MM.1S (cell line): Measurements from ENCODE around the gene SPINK1.
A peak's percentile ranks its signal among the peaks of the same experiment; 100 is the strongest.
"Not testable (repeated sequence)": the region's sequence is repeated elsewhere in the genome, so short reads cannot be mapped to it uniquely, and the experiment has no call there.

Experiments used
- DNase-seq: peaks from one replicate; pipeline ENCODE4 v3.0.0-alpha.2; 2015
- H2AFZ ChIP-seq: fragments of 300-600 bp; sonication (generic); 2 replicates; pipeline ENCODE4 v1.6.0; 2016; ENCODE audit warnings: antibody characterized with exemption, low read length
- H3F3A ChIP-seq: fragments of 300-600 bp; sonication (generic); 2 replicates; pipeline ENCODE4 v1.6.1; 2016; ENCODE audit warnings: mild to moderate bottlenecking, antibody characterized with exemption, low read length, moderate library complexity, mixed read lengths; ENCODE audit not compliant: insufficient read depth
- H3K27ac ChIP-seq: fragments of 300-600 bp; sonication (generic); 2 replicates; pipeline ENCODE4 v1.5.1; 2016; ENCODE audit warnings: mild to moderate bottlenecking, low read length
- H3K27me3 ChIP-seq: fragments of 300-600 bp; sonication (generic); replicated peaks from 2 replicates; pipeline ENCODE4 v1.6.0; 2016; ENCODE audit warnings: low read length; ENCODE audit not compliant: insufficient read depth
- H3K36me3 ChIP-seq: fragments of 300-600 bp; sonication (generic); replicated peaks from 2 replicates; pipeline ENCODE4 v1.6.1; 2016; ENCODE audit warnings: mild to moderate bottlenecking, low read length, mixed read lengths; ENCODE audit not compliant: insufficient read depth
- H3K4me1 ChIP-seq: fragments of 300-600 bp; sonication (generic); 2 replicates; pipeline ENCODE4 v1.6.1; 2016; ENCODE audit warnings: low read length, mixed read lengths
- H3K4me2 ChIP-seq: fragments of 300-600 bp; sonication (generic); 2 replicates; pipeline ENCODE4 v1.6.0; 2016; ENCODE audit warnings: low read depth, low read length
- H3K4me3 ChIP-seq: fragments of 300-600 bp; sonication (generic); 2 replicates; pipeline ENCODE4 v1.5.1; 2016; ENCODE audit warnings: low read length, mixed read lengths
- H3K79me2 ChIP-seq: fragments of 300-600 bp; sonication (generic); 2 replicates; pipeline ENCODE4 v1.6.1; 2016; ENCODE audit warnings: mixed run types, low read length, mixed read lengths
- H3K9ac ChIP-seq: fragments of 300-600 bp; sonication (generic); 2 replicates; pipeline ENCODE4 v1.6.1; 2016; ENCODE audit warnings: low read length, mixed read lengths
- H3K9me2 ChIP-seq: fragments of 300-600 bp; sonication (generic); replicated peaks from 2 replicates; pipeline ENCODE4 v1.6.1; 2016; ENCODE audit warnings: mild to moderate bottlenecking, low read length, mixed read lengths; ENCODE audit not compliant: insufficient read depth
- H3K9me3 ChIP-seq: fragments of 300-600 bp; sonication (generic); replicated peaks from 2 replicates; pipeline ENCODE4 v1.6.1; 2016; ENCODE audit warnings: mild to moderate bottlenecking, low read length, mixed read lengths; ENCODE audit not compliant: insufficient read depth
- H4K20me1 ChIP-seq: fragments of 300-600 bp; sonication (generic); 2 replicates; pipeline ENCODE4 v1.6.1; 2016; ENCODE audit warnings: mild to moderate bottlenecking, low read length, moderate library complexity, mixed read lengths; ENCODE audit not compliant: insufficient read depth
- EZH2 ChIP-seq: fragments of 300-600 bp; sonication (generic); optimal IDR thresholded peaks from 2 replicates; pipeline ENCODE3; 2017; ENCODE audit warnings: low read depth, mild to moderate bottlenecking, antibody characterized with exemption, low read length, mixed read lengths
- EZH2phosphoT487 ChIP-seq: fragments of 300-600 bp; sonication (generic); IDR thresholded peaks from 2 replicates; pipeline ENCODE4 v1.6.1; 2018; ENCODE audit warnings: antibody characterized with exemption, low read length
- TF ChIP-seq, protein P1 (sequence below): fragments of 300-600 bp; sonication (generic); IDR thresholded peaks from 2 replicates; pipeline ENCODE4 v1.5.1; 2016; ENCODE audit warnings: antibody characterized with exemption, low read length, mixed read lengths

The SPINK1 gene

GRCh38 chr5:147803926-147804325, 27.5 kb downstream of the SPINK1 start:
- H3K4me3 ChIP-seq = no peak overlapping the region
- H3K4me2 ChIP-seq = peak overlapping the region; percentile 46; the same call in 1 of the 2 replicates
- H3K27ac ChIP-seq = peak overlapping the region; percentile 93; the same call in 1 of the 2 replicates
- peaks cover 40% of the 10 kb centered on the region for H3F3A ChIP-seq
- no peaks in the 10 kb centered on the region for H4K20me1 ChIP-seq
- no peaks in the 10 kb centered on the region for H3K9me3 ChIP-seq
- H3K4me1 ChIP-seq = peaks cover 46% of the 10 kb centered on the region
- H3K36me3 ChIP-seq = no peaks in the 10 kb centered on the region
- no peaks in the 10 kb centered on the region for H3K9me2 ChIP-seq
- no peak overlapping the region for H3K9ac ChIP-seq
- no peak for TF ChIP-seq EZH2
- TF ChIP-seq, protein P1, sequence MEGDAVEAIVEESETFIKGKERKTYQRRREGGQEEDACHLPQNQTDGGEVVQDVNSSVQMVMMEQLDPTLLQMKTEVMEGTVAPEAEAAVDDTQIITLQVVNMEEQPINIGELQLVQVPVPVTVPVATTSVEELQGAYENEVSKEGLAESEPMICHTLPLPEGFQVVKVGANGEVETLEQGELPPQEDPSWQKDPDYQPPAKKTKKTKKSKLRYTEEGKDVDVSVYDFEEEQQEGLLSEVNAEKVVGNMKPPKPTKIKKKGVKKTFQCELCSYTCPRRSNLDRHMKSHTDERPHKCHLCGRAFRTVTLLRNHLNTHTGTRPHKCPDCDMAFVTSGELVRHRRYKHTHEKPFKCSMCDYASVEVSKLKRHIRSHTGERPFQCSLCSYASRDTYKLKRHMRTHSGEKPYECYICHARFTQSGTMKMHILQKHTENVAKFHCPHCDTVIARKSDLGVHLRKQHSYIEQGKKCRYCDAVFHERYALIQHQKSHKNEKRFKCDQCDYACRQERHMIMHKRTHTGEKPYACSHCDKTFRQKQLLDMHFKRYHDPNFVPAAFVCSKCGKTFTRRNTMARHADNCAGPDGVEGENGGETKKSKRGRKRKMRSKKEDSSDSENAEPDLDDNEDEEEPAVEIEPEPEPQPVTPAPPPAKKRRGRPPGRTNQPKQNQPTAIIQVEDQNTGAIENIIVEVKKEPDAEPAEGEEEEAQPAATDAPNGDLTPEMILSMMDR = no peak
- no peak for TF ChIP-seq EZH2phosphoT487
- H2AFZ ChIP-seq = peak overlapping the region; percentile 19; the same call in 1 of the 2 replicates
- no peak for DNase-seq
- no peaks in the 10 kb centered on the region for H3K79me2 ChIP-seq
- H3K27me3 ChIP-seq = no peaks in the 10 kb centered on the region

- not testable (repeated sequence) for H3K9ac ChIP-seq, H2AFZ ChIP-seq, DNase-seq, H3K4me3 ChIP-seq, H3K4me2 ChIP-seq, H3K79me2 ChIP-seq, H3K27me3 ChIP-seq, H3K36me3 ChIP-seq, H4K20me1 ChIP-seq, H3K27ac ChIP-seq, H3K9me2 ChIP-seq, H3K9me3 ChIP-seq
- peaks cover 41% of the 10 kb centered on the region for H3K4me1 ChIP-seq
- peaks cover 38% of the 10 kb centered on the region for H3F3A ChIP-seq
Measured at GRCh38 chr5:147803161-147803560, 28.3 kb downstream of the SPINK1 start.

DNA sequence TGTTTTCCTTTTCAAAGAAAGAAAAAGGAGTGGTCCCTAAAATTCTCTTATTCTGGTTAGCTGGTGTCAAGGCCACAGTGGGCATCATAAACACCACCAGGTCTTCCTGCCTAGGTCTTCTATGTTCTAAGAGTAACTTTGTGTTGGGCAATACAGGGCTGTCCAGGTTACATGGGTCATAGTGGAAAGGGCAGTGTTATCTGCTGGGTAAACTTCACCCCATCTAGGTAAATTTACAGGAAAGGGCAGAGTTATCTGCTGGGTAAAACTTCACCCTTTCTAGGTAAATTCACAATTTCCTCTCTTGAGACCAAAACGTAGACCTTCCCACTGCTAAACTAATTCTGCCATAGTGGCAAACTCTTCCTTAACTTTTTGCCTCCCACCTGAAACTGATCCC, 30.0 kb downstream of the SPINK1 start:
- H2AFZ ChIP-seq = no peak overlapping the region
- H3K4me1 ChIP-seq = peaks cover 30% of the 10 kb centered on the region
- no peak overlapping the region for H3K4me2 ChIP-seq
- H3K4me3 ChIP-seq = no peak overlapping the region
- H3K9me2 ChIP-seq = no peaks in the 10 kb centered on the region
- H3K9ac ChIP-seq = no peak overlapping the region
- H3K27me3 ChIP-seq = no peaks in the 10 kb centered on the region
- H3K27ac ChIP-seq = no peak overlapping the region
- no peaks in the 10 kb centered on the region for H4K20me1 ChIP-seq
- DNase-seq = no peak
- peaks cover 22% of the 10 kb centered on the region for H3F3A ChIP-seq
- TF ChIP-seq, protein P1 = no peak
- no peak for TF ChIP-seq EZH2phosphoT487
- no peak for TF ChIP-seq EZH2
- H3K79me2 ChIP-seq = no peaks in the 10 kb centered on the region
- H3K36me3 ChIP-seq = no peaks in the 10 kb centered on the region
- no peaks in the 10 kb centered on the region for H3K9me3 ChIP-seq

GRCh38 chr5:147800491-147800890, 31.0 kb downstream of the SPINK1 start:
- no peak overlapping the region for H3K4me2 ChIP-seq
- no peak overlapping the region for H3K4me3 ChIP-seq
- no peaks in the 10 kb centered on the region for H3K36me3 ChIP-seq
- DNase-seq = no peak
- no peak overlapping the region for H3K9ac ChIP-seq
- H3K79me2 ChIP-seq = no peaks in the 10 kb centered on the region
- no peaks in the 10 kb centered on the region for H3K9me2 ChIP-seq
- TF ChIP-seq EZH2 = no peak
- no peak for TF ChIP-seq EZH2phosphoT487
- TF ChIP-seq, protein P1 = no peak
- H3F3A ChIP-seq = peaks cover 12% of the 10 kb centered on the region
- no peaks in the 10 kb centered on the region for H3K9me3 ChIP-seq
- no peaks in the 10 kb centered on the region for H3K27me3 ChIP-seq
- H2AFZ ChIP-seq = no peak overlapping the region
- no peaks in the 10 kb centered on the region for H4K20me1 ChIP-seq
- H3K4me1 ChIP-seq = peaks cover 21% of the 10 kb centered on the region
- H3K27ac ChIP-seq = no peak overlapping the region
